ENCODE data around the gene CAPS.

DNA sequence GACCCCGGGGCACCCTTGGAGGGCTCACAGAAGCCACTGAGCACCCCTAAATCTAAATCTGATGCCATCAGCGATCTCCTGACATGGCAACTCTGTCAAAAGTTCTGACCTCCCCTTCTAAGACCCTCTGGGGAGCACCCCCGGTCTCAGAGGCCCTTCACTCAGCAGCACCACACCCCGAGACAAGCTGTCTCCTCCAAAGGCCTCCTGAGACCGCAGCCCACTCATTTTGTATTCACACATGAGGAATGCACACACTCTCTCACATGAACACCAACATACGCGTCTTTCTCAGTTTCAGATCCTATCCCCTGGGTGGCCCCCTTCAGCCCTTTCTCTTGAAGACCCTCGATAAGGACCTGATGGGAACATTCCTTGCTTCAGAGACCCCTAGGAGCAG lies 13.1 kb upstream of the CAPS start:
- TF ChIP-seq POLR2A (IDR thresholded peaks at IDR 0.05) (no peak), CTCF (IDR thresholded peaks at IDR 0.05) (no peak)

Measured in tibial nerve (tissue), 3 donors.